Measurements from ENCODE around the gene CNKSR3. TPM values are rescaled to one million over a fixed set of nuclear protein-coding genes. Genes with fewer than 3 reads are reported as not detected.

The CNKSR3 gene
- total RNA-seq, 6 experiments from 2014 or later: 15.3 to 21.7 (median 18.7) TPM

- TF ChIP-seq, protein P1, sequence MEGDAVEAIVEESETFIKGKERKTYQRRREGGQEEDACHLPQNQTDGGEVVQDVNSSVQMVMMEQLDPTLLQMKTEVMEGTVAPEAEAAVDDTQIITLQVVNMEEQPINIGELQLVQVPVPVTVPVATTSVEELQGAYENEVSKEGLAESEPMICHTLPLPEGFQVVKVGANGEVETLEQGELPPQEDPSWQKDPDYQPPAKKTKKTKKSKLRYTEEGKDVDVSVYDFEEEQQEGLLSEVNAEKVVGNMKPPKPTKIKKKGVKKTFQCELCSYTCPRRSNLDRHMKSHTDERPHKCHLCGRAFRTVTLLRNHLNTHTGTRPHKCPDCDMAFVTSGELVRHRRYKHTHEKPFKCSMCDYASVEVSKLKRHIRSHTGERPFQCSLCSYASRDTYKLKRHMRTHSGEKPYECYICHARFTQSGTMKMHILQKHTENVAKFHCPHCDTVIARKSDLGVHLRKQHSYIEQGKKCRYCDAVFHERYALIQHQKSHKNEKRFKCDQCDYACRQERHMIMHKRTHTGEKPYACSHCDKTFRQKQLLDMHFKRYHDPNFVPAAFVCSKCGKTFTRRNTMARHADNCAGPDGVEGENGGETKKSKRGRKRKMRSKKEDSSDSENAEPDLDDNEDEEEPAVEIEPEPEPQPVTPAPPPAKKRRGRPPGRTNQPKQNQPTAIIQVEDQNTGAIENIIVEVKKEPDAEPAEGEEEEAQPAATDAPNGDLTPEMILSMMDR (IDR thresholded peaks at IDR 0.05): no peak
- H3K4me1 Mint-ChIP-seq (ENCODE audit: low read depth): no peaks in the 10 kb centered on the region
- no peaks in the 10 kb centered on the region for H3K9me3 Mint-ChIP-seq
- no peak for DNase-seq
- H3K27ac Mint-ChIP-seq: no peak overlapping the region
- H3K4me3 Mint-ChIP-seq: no peak overlapping the region
- peaks cover 15% of the 10 kb centered on the region for H3K27me3 Mint-ChIP-seq (ENCODE audit: insufficient read depth)
- H3K36me3 Mint-ChIP-seq (ENCODE audit: low read depth): no peaks in the 10 kb centered on the region
These were observed 25.4 kb upstream of the CNKSR3 start for GRCh38 chr6:154535851-154536250.

GRCh38 chr6:154535147-154535546 lies 24.7 kb upstream of the CNKSR3 start:
- DNase-seq: no peak
- no peak overlapping the region for H3K4me3 Mint-ChIP-seq
- TF ChIP-seq, protein P1 (IDR thresholded peaks at IDR 0.05): no peak
- no peaks in the 10 kb centered on the region for H3K4me1 Mint-ChIP-seq (ENCODE audit: low read depth)
- H3K27ac Mint-ChIP-seq: no peak overlapping the region
- H3K36me3 Mint-ChIP-seq (ENCODE audit: low read depth): no peaks in the 10 kb centered on the region
- H3K9me3 Mint-ChIP-seq: no peaks in the 10 kb centered on the region
- peaks cover 15% of the 10 kb centered on the region for H3K27me3 Mint-ChIP-seq (ENCODE audit: insufficient read depth)

- Mint-ChIP-seq H3K27me3 (ENCODE audit: insufficient read depth) (peaks cover 15% of the 10 kb centered on the region), H3K9me3 (no peaks in the 10 kb centered on the region), H3K36me3 (ENCODE audit: low read depth) (no peaks in the 10 kb centered on the region), H3K27ac (no peak overlapping the region), H3K4me3 (no peak overlapping the region), H3K4me1 (ENCODE audit: low read depth) (no peaks in the 10 kb centered on the region)
- TF ChIP-seq, protein P1 (IDR thresholded peaks at IDR 0.05): no peak
- DNase-seq: no peak
These were observed 24.0 kb upstream of the CNKSR3 start for GRCh38 chr6:154534531-154534930.

DNA sequence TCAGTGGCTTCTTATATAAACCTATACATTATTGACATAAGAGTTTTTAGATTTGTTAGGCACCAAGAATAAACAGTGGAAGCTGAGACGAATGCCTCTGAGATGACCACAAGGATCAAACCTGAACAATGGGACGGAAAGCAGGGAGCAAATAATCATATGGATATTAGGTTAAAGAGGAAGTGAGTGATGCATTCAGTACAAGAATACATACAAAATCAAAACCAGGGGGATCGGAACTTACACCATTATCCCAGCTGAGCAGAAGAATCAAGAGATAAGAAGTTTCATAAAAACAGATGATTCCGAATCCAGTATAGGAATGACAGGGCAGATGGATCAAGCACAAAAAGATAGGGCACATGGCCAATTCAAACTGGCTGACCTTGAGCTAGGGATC lies 21.9 kb upstream of the CNKSR3 start:
- Mint-ChIP-seq H3K36me3 (ENCODE audit: low read depth) (no peaks in the 10 kb centered on the region), H3K9me3 (no peaks in the 10 kb centered on the region), H3K4me3 (no peak overlapping the region), H3K4me1 (ENCODE audit: low read depth) (no peaks in the 10 kb centered on the region), H3K27me3 (ENCODE audit: insufficient read depth) (peaks cover 15% of the 10 kb centered on the region), H3K27ac (no peak overlapping the region)
- TF ChIP-seq, protein P1 (IDR thresholded peaks at IDR 0.05): no peak
- DNase-seq: no peak

- H3K27me3 Mint-ChIP-seq (ENCODE audit: insufficient read depth): peaks cover 6% of the 10 kb centered on the region
- no peak overlapping the region for H3K4me3 Mint-ChIP-seq
- no peaks in the 10 kb centered on the region for H3K9me3 Mint-ChIP-seq
- no peaks in the 10 kb centered on the region for H3K4me1 Mint-ChIP-seq (ENCODE audit: low read depth)
- no peak overlapping the region for H3K27ac Mint-ChIP-seq
- TF ChIP-seq, protein P1 (IDR thresholded peaks at IDR 0.05): no peak
- no peaks in the 10 kb centered on the region for H3K36me3 Mint-ChIP-seq (ENCODE audit: low read depth)
- no peak for DNase-seq
These were observed 19.5 kb upstream of the CNKSR3 start for GRCh38 chr6:154529957-154530356.
